B cell (primary cell): ENCODE measurements around the gene CYP3A5. TPM values are rescaled to one million over a fixed set of nuclear protein-coding genes. Genes with fewer than 3 reads are reported as not detected.

Experiments
- ATAC-seq: fragments of 200-7000 bp; cut with Tn5 transposase; one replicate; pipeline ENCODE4 v1.10.0; 2021; ENCODE audit warnings: low read depth, mild to moderate bottlenecking, moderate number of reproducible peaks, moderate library complexity
- CTCF ChIA-PET: fragments of 350-600 bp; sonication (Branson Sonifier 250); formaldehyde crosslinking; loops from one replicate; lab custom pipeline; 2021; ENCODE audit warnings: antibody characterized with exemption, inconsistent platforms; lab: Charles Lee
- POLR2A ChIA-PET: fragments of 350-600 bp; sonication (Branson Sonifier 250); formaldehyde crosslinking; loops from one replicate; lab custom pipeline; 2021; ENCODE audit warnings: antibody characterized with exemption; lab: Charles Lee
- DNase-seq: peaks from one replicate; pipeline ENCODE4 v3.0.0; 2013
- H2AFZ ChIP-seq: 2 replicates; pipeline ENCODE4 v1.6.1; 2012; ENCODE audit warnings: mild to moderate bottlenecking, low read depth, low read length; ENCODE audit not compliant: insufficient read depth, poor library complexity, severe bottlenecking
- H3K27ac ChIP-seq, 2 donors: 1 replicate in 1 of 2; 2 replicates in 1 of 2; pipeline ENCODE4 v1.5.1; 2012 to 2013; ENCODE audit warnings: low read length in 2 of 2, mild to moderate bottlenecking in 2 of 2, moderate library complexity in 1 of 2
- H3K27me3 ChIP-seq, 4 experiments: fragments of 200-600 bp in 1 of 4; sonication (generic) in 1 of 4; replicated peaks in 1 of 4; 1 replicate in 2 of 4; 2 replicates in 2 of 4; pipeline versions ENCODE4 v1.6.1 to v1.7.0; 2013 to 2016; ENCODE audit warnings: low read length in 3 of 4, mild to moderate bottlenecking in 2 of 4, mixed read lengths in 1 of 4, moderate library complexity in 1 of 4; ENCODE audit not compliant: insufficient read depth in 4 of 4, control insufficient read depth in 3 of 4; ENCODE audit errors: control extremely low read depth in 1 of 4
- H3K36me3 ChIP-seq, 2 experiments: replicated peaks in 1 of 2; 1 replicate in 1 of 2; 2 replicates in 1 of 2; pipeline versions ENCODE4 v1.6.1 to v1.7.1; 2013; ENCODE audit warnings: low read length in 1 of 2; ENCODE audit not compliant: insufficient read depth in 2 of 2, control insufficient read depth in 1 of 2; ENCODE audit errors: control extremely low read depth in 1 of 2, extremely low read depth in 1 of 2
- H3K4me1 ChIP-seq, 2 donors: fragments of 200-600 bp in 1 of 2; sonication (generic) in 1 of 2; 1 replicate in 1 of 2; 2 replicates in 1 of 2; pipeline versions ENCODE4 v1.5.1 to v1.6.1; 2013 to 2017; ENCODE audit warnings: low read length in 2 of 2; ENCODE audit not compliant: control insufficient read depth in 2 of 2, insufficient read depth in 2 of 2
- H3K4me2 ChIP-seq: replicated peaks from 2 replicates; pipeline ENCODE3; 2012; ENCODE audit warnings: mild to moderate bottlenecking, low read depth, low read length; ENCODE audit not compliant: poor library complexity, severe bottlenecking
- H3K4me3 ChIP-seq, 5 experiments: fragments of 200-600 bp in 1 of 5; sonication (generic) in 1 of 5; 1 replicate in 3 of 5; 2 replicates in 2 of 5; pipeline versions ENCODE4 v1.5.1 to v1.7.0; 2011 to 2016; ENCODE audit warnings: low read length in 4 of 5, mild to moderate bottlenecking in 4 of 5, low read depth in 2 of 5, control low read depth in 1 of 5, moderate library complexity in 1 of 5; ENCODE audit not compliant: insufficient read depth in 1 of 5; ENCODE audit errors: control extremely low read depth in 1 of 5, extremely low read depth in 1 of 5
- H3K79me2 ChIP-seq: fragments of 200-600 bp; sonication (generic); one replicate; pipeline ENCODE4 v1.6.0; 2016; ENCODE audit warnings: low read length; ENCODE audit not compliant: control insufficient read depth, insufficient read depth
- H3K9ac ChIP-seq: fragments of 200-600 bp; sonication (generic); 2 replicates; pipeline ENCODE4 v1.6.1; 2017; ENCODE audit warnings: mild to moderate bottlenecking, low read length, moderate library complexity
- H3K9me3 ChIP-seq, 3 donors: one replicate each; pipeline versions ENCODE4 v1.6.1 to v1.7.1; 2013; ENCODE audit warnings: low read length in 2 of 3; ENCODE audit not compliant: control insufficient read depth in 2 of 3, insufficient read depth in 1 of 3; ENCODE audit errors: control extremely low read depth in 1 of 3
- H4K20me1 ChIP-seq: 2 replicates; pipeline ENCODE4 v1.6.0; 2012; ENCODE audit warnings: mild to moderate bottlenecking, low read length; ENCODE audit not compliant: insufficient read depth, control insufficient read depth, poor library complexity, severe bottlenecking
- H3K27ac Mint-ChIP-seq: one replicate; pipeline ENCODE4 v1.8.0; 2021; ENCODE audit warnings: mixed read lengths
- H3K27me3 Mint-ChIP-seq: one replicate; pipeline ENCODE4 v1.8.0; 2021; ENCODE audit warnings: mixed read lengths
- H3K4me1 Mint-ChIP-seq: one replicate; pipeline ENCODE4 v1.8.0; 2021; ENCODE audit warnings: mixed read lengths
- H3K4me3 Mint-ChIP-seq: one replicate; pipeline ENCODE4 v1.8.0; 2021; ENCODE audit warnings: mixed read lengths
- H3K9me3 Mint-ChIP-seq: one replicate; pipeline ENCODE4 v1.8.0; 2022; ENCODE audit warnings: mixed read lengths; ENCODE audit not compliant: insufficient read depth
- EZH2 ChIP-seq: IDR thresholded peaks from 2 replicates; pipeline ENCODE4 v1.6.1; 2012; ENCODE audit warnings: borderline replicate concordance, low read depth, mild to moderate bottlenecking, moderate library complexity, low read length; ENCODE audit not compliant: insufficient read depth, poor library complexity, severe bottlenecking
- WGBS: methylation state at CpG from one replicate; pipeline ENCODE4 v1.1.5; 2013; ENCODE audit warnings: missing lambda C conversion rate; ENCODE audit not compliant: insufficient coverage; 5-methylcytosine and 5-hydroxymethylcytosine counted together
- intact Hi-C: fragments of 100-400 bp; cut with micrococcal nuclease; formaldehyde crosslinking; loops from one replicate; pipeline ENCODE4 v1.10.0; 2022
- polyA plus RNA-seq: library from polyadenylated mRNA; depleted of rRNA; stranded (reverse); fragments of >200 nt; gene quantifications from 2 replicates; pipeline ENCODE4 v1.2.3, GENCODE V29; 2012
- total RNA-seq, 2 donors: library from RNA; stranded (reverse); fragments of 120-200 nt in 1 of 2; gene quantifications; 1 replicate in 1 of 2; 2 replicates in 1 of 2; pipeline versions ENCODE4 v1.2.3 to v1.2.4, GENCODE V29; 2013 to 2022
- TF ChIP-seq, protein P1 (sequence below): fragments of 200-600 bp; IDR thresholded peaks from one replicate; pipeline ENCODE4 v1.8.0; 2022; ENCODE audit warnings: antibody characterized with exemption, mild to moderate bottlenecking

CYP3A5 gene
- total and polyA plus RNA-seq, 2 donors (not counting 1 experiment from before 2014, with no cell fraction given): not detected

DNA sequence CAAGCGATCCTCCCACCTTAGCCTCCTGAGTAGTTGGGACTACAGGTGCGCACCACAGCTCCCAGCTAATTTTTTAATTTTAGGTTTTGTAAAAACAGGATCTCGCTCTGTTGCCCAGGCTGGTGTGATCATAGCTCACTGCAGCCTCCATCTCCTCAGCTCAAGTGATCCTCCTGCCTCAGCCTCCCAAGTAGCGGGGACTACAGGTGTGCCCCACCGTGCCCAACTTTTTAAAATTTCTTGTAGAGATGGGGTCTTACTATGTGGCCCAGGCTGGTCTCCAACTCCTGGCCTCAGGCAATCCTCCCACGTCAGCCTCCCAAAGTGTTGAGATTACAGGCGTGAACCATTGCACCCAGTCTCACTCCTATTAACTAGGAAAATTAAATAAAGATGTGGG, 74.3 kb downstream of the CYP3A5 start:
- Mint-ChIP-seq H3K9me3 (no peaks in the 10 kb centered on the region), H3K4me3 (no peak overlapping the region), H3K4me1 (no peaks in the 10 kb centered on the region), H3K27me3 (peaks cover 4% of the 10 kb centered on the region), H3K27ac (no peak overlapping the region)
- no peak for ATAC-seq
- H3K9me3 ChIP-seq: no peaks in the 10 kb centered on the region
- no peak overlapping the region for H3K4me3 ChIP-seq
- H4K20me1 ChIP-seq: no peaks in the 10 kb centered on the region
- CTCF ChIA-PET: no interaction called here
- H3K9ac ChIP-seq: no peak overlapping the region
- intact Hi-C loops: no loop called here
- H3K4me1 ChIP-seq: no peaks in the 10 kb centered on the region
- no peaks in the 10 kb centered on the region for H3K79me2 ChIP-seq
- DNase-seq: no peak
- H2AFZ ChIP-seq: no peak overlapping the region
- H3K36me3 ChIP-seq: no peaks in the 10 kb centered on the region
- POLR2A ChIA-PET: no interaction called here
- H3K4me2 ChIP-seq: no peak overlapping the region
- H3K27ac ChIP-seq: no peak overlapping the region
- TF ChIP-seq, protein P1, sequence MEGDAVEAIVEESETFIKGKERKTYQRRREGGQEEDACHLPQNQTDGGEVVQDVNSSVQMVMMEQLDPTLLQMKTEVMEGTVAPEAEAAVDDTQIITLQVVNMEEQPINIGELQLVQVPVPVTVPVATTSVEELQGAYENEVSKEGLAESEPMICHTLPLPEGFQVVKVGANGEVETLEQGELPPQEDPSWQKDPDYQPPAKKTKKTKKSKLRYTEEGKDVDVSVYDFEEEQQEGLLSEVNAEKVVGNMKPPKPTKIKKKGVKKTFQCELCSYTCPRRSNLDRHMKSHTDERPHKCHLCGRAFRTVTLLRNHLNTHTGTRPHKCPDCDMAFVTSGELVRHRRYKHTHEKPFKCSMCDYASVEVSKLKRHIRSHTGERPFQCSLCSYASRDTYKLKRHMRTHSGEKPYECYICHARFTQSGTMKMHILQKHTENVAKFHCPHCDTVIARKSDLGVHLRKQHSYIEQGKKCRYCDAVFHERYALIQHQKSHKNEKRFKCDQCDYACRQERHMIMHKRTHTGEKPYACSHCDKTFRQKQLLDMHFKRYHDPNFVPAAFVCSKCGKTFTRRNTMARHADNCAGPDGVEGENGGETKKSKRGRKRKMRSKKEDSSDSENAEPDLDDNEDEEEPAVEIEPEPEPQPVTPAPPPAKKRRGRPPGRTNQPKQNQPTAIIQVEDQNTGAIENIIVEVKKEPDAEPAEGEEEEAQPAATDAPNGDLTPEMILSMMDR: no peak
- no peak for TF ChIP-seq EZH2
- WGBS: 100% methylated on average over 3 of the region's 7 CpGs
- no peaks in the 10 kb centered on the region for H3K27me3 ChIP-seq

DNA sequence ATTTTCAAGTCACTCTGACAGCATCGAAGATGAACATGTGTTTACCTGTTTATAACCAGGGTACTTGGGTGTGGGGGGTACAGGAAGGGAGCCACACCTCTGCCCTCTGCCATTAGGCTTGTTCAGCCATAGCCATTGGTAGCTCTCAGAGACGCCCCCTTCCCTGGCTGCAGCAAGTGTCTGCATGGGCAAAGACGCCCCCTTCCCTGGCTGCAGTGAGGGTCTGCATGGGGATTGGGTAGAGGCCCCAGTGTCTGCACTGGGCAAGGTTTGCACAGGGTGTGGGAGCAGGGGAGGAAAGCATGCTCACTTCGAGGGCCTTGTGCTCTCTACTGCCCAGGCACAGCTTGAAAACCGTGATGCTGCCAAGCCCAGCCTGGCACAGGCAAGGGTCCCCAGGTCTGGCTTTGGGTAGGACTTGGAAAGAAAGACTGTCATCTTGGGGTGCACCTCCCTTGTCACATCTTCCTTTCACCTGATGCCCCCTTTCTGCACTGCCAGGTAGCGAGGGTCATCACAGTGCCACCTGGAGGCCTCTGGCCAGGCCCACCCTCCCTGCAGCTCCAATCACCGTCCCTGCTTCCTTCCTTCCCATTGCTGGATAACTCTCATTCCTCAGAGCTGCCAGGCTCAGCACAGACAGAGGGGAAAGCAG, 78.0 kb downstream of the CYP3A5 start:
- Histone ChIP-seq H3K4me1 (no peaks in the 10 kb centered on the region), H2AFZ (no peak overlapping the region), H3K27ac (no peak overlapping the region), H3K36me3 (no peaks in the 10 kb centered on the region), H3K4me2 (no peak overlapping the region), H3K79me2 (no peaks in the 10 kb centered on the region), H4K20me1 (no peaks in the 10 kb centered on the region), H3K9ac (no peak overlapping the region), H3K4me3 (no peak overlapping the region), H3K27me3 (no peaks in the 10 kb centered on the region), H3K9me3 (peaks cover 0 to 5% (median 0%) of the 10 kb centered on the region in 3 donors)
- H3K4me1 Mint-ChIP-seq: no peaks in the 10 kb centered on the region
- DNase-seq (no peak), ATAC-seq (no peak)
- TF ChIP-seq, protein P1: no peak
- TF ChIP-seq EZH2: no peak
- no peak overlapping the region for H3K4me3 Mint-ChIP-seq
- no peaks in the 10 kb centered on the region for H3K9me3 Mint-ChIP-seq
- peaks cover 4% of the 10 kb centered on the region for H3K27me3 Mint-ChIP-seq
- WGBS: 79% methylated on average over 6 of the region's 7 CpGs
- POLR2A ChIA-PET: no interaction called here
- intact Hi-C loops: no loop called here
- CTCF ChIA-PET: no interaction called here
- H3K27ac Mint-ChIP-seq: no peak overlapping the region
